Epithelial cell of esophagus (primary cell): ENCODE measurements around the gene NAT16.

Experiments
- DNase-seq: peaks from one replicate; pipeline ENCODE4 v3.0.0; 2010; ENCODE audit warnings: low read depth
- H3K4me3 ChIP-seq: 2 replicates; pipeline ENCODE4 v1.5.1; 2011; ENCODE audit warnings: mild to moderate bottlenecking, low read length, control low read depth
- CTCF ChIP-seq: IDR thresholded peaks from 2 replicates; pipeline ENCODE4 v1.5.1; 2011; ENCODE audit warnings: low read depth, mild to moderate bottlenecking, low read length, control low read depth, inconsistent platforms; ENCODE audit not compliant: insufficient read depth; ENCODE audit errors: missing control alignments

Gene NAT16

GRCh38 chr7:101175664-101176063 lies 4.4 kb downstream of the NAT16 start:
- no peak for DNase-seq
- no peak for TF ChIP-seq CTCF

GRCh38 chr7:101174322-101174854 lies 5.7 kb downstream of the NAT16 start:
- TF ChIP-seq CTCF = no peak
- H3K4me3 ChIP-seq = no peak overlapping the region
- no peak for DNase-seq

More at GRCh38 chr7:101175664-101176063, 4.4 kb downstream of the NAT16 start:
- no peak overlapping the region for H3K4me3 ChIP-seq

GRCh38 chr7:101173752-101174244 lies 6.3 kb downstream of the NAT16 start:
- TF ChIP-seq CTCF = no peak
- no peak overlapping the region for H3K4me3 ChIP-seq
- peak; percentile 72 for DNase-seq

- no peak for TF ChIP-seq CTCF
- H3K4me3 ChIP-seq = no peak overlapping the region
- DNase-seq = peak; percentile 74
These were observed 7.0 kb downstream of the NAT16 start for GRCh38 chr7:101172854-101173751.

- no peak for TF ChIP-seq CTCF
- H3K4me3 ChIP-seq = no peak overlapping the region
- DNase-seq = no peak
These were observed 7.9 kb downstream of the NAT16 start for GRCh38 chr7:101172005-101172853.

GRCh38 chr7:101171442-101171837 lies 8.7 kb downstream of the NAT16 start:
- DNase-seq = no peak
- H3K4me3 ChIP-seq = no peak overlapping the region
- peak; percentile 7 for TF ChIP-seq CTCF
